Ascending aorta (tissue), 2 donors: ENCODE data around the gene CYP2F1. TPM values are rescaled to one million over a fixed set of nuclear protein-coding genes. Genes with fewer than 3 reads are reported as not detected.

Source experiments
- DNase-seq, 2 donors: peaks; one replicate each; pipeline ENCODE4 v3.0.0-alpha.2; 2019; ENCODE audit warnings: low spot score in 2 of 2
- H3K27ac ChIP-seq, 2 donors: fragments of 200-600 bp; sonication (generic); one replicate each; pipeline ENCODE4 v1.5.1; 2016 to 2017; ENCODE audit warnings: mild to moderate bottlenecking in 1 of 2
- H3K27me3 ChIP-seq: fragments of 200-600 bp; sonication (generic); one replicate; pipeline ENCODE4 v1.5.1; 2017
- H3K36me3 ChIP-seq, 2 donors: fragments of 200-600 bp; sonication (generic); one replicate each; pipeline ENCODE4 v1.5.1; 2016
- H3K4me1 ChIP-seq, 2 donors: fragments of 200-600 bp; sonication (generic); one replicate each; pipeline ENCODE4 v1.5.1; 2016 to 2017; ENCODE audit warnings: mild to moderate bottlenecking in 1 of 2
- H3K4me3 ChIP-seq, 2 donors: fragments of 200-600 bp; sonication (generic); one replicate each; pipeline ENCODE4 v1.5.1; 2016 to 2017; ENCODE audit warnings: mild to moderate bottlenecking in 1 of 2
- H3K9me3 ChIP-seq, 2 donors: fragments of 200-600 bp; sonication (generic); one replicate each; pipeline ENCODE4 v1.5.1; 2016
- intact Hi-C: fragments of 100-400 bp; cut with DNase I; formaldehyde crosslinking; loops from one replicate; pipeline ENCODE4 v1.15.1; 2023
- total RNA-seq: library from RNA; depleted of rRNA; stranded (reverse); fragments of >200 nt; gene quantifications from one replicate; pipeline ENCODE4 v1.1.0, GENCODE V29; 2016
- TF ChIP-seq, protein P1 (sequence below), 3 experiments: fragments of 200-600 bp in 2 of 3; fragments of 450-650 bp in 1 of 3; sonication (generic) in 2 of 3; IDR thresholded peaks; one replicate each; pipeline ENCODE4 v1.5.1; 2016 to 2019; ENCODE audit warnings: antibody characterized with exemption in 3 of 3, mild to moderate bottlenecking in 1 of 3, moderate library complexity in 1 of 3

The CYP2F1 gene, protein sequence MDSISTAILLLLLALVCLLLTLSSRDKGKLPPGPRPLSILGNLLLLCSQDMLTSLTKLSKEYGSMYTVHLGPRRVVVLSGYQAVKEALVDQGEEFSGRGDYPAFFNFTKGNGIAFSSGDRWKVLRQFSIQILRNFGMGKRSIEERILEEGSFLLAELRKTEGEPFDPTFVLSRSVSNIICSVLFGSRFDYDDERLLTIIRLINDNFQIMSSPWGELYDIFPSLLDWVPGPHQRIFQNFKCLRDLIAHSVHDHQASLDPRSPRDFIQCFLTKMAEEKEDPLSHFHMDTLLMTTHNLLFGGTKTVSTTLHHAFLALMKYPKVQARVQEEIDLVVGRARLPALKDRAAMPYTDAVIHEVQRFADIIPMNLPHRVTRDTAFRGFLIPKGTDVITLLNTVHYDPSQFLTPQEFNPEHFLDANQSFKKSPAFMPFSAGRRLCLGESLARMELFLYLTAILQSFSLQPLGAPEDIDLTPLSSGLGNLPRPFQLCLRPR
- not detected for total RNA-seq

DNA sequence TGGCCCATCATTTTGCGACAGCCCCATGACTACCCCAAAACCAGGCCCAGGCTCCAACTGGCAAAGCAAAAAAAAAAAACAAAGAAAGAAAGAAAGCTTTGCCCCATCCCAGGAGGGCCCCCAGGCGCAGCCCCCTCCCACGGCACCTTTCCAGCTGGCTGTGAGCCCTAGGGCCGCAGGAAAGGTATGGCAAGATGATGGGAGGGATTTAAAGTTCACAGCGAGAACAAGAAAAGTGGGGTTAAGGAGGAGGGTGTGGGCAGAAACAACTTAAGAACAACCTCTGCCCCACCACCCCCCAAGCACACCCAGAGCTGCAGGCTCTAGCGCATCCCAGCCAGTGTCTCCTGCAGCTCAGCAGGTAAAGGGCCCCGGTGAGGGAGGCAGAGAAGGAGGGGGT lies at the start of gene CYP2F1:
Gene CYP2F1, plus strand, starts transcription at position 301 of the 400 bp plus-strand sequence. CDS start 1,757 bp downstream, outside the sequence.
- Histone ChIP-seq H3K4me3 (no peak within 1 kb of the TSS), H3K9me3 (no peaks in the 10 kb centered on the region), H3K36me3 (no peaks in the 10 kb centered on the region), H3K27ac (no peak within 1 kb of the TSS), H3K4me1 (no peaks in the 10 kb centered on the region), H3K27me3 (no peaks in the 10 kb centered on the region)
- no peak for DNase-seq
- intact Hi-C loops, result no loop called here
- TF ChIP-seq, protein P1, sequence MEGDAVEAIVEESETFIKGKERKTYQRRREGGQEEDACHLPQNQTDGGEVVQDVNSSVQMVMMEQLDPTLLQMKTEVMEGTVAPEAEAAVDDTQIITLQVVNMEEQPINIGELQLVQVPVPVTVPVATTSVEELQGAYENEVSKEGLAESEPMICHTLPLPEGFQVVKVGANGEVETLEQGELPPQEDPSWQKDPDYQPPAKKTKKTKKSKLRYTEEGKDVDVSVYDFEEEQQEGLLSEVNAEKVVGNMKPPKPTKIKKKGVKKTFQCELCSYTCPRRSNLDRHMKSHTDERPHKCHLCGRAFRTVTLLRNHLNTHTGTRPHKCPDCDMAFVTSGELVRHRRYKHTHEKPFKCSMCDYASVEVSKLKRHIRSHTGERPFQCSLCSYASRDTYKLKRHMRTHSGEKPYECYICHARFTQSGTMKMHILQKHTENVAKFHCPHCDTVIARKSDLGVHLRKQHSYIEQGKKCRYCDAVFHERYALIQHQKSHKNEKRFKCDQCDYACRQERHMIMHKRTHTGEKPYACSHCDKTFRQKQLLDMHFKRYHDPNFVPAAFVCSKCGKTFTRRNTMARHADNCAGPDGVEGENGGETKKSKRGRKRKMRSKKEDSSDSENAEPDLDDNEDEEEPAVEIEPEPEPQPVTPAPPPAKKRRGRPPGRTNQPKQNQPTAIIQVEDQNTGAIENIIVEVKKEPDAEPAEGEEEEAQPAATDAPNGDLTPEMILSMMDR (IDR thresholded peaks at IDR 0.05), result no peak

DNA sequence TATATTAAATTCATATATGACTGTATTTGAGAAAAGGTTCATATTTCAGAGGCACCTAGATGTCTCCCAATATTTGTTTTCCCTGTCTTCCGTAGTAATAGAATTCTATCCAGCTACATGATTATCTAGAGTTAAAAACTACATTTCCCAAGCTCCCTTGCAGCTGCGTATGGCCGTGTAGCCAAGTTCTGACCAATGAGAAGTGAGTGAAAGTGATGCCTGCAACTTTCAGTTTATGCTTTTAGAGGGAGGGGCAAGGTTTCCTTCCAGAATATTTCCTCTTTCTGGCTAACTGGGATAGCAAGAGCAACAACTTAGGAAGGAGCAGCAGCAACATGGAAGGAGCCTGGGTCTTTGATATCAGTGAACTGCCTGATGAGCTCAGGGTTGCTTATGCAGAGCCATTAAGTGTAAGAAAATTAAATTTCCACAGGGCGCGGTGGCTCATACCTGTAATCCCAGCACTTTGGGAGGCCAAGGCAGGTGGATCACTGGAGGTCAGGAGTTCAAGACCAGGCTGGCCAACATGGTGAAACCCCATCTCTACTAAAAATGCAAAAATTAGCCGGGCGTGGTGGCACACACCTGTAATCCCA lies 49.2 kb upstream of the CYP2F1 start:
- intact Hi-C loops, result no loop called here
- Histone ChIP-seq H3K4me3 (no peak overlapping the region), H3K27ac (no peak overlapping the region), H3K27me3 (no peaks in the 10 kb centered on the region), H3K36me3 (no peaks in the 10 kb centered on the region), H3K9me3 (no peaks in the 10 kb centered on the region), H3K4me1 (no peaks in the 10 kb centered on the region)
- TF ChIP-seq, protein P1 (IDR thresholded peaks at IDR 0.05), result no peak
- no peak for DNase-seq

DNA sequence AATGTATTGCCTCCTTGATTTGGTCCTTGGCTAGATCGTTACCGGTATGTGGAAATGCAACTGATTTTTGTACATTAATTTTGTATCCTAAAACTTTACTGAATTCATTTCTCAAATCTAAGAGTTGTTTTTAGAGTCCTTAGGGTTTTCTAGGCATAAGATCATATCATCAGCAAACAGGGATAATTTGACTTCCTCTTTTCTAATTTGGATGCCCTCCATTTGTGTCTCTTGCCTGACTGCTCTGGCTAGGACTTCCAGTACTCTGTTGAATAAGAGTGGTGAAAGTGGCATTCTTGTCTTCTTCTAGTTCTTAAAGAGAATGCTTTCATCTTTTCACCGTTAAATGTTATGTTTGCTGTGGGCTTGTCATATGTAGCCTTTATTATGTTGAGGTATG lies 37.9 kb upstream of the CYP2F1 start:
- no peak overlapping the region for H3K27ac ChIP-seq
- no peak for DNase-seq
- TF ChIP-seq, protein P1 (IDR thresholded peaks at IDR 0.05), result no peak

DNA sequence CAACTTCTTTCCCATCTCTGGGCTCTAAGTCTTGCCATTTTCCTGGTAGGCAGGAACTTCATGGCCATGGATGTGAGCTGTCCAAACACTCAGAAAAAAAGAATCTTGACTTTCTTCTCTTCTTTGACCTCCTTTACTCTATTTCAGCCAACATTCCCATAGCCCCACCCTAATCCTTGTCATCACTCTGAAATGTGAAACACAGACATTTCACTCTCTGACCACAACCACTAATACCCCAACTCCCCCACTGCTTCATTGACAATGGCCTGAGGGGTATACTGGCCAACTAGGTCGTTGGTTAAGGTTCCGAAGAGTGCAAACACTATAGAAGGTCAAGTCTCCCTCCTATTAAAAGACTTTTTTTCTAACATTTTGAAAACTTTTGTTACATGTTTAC lies 30.7 kb upstream of the CYP2F1 start:
- Histone ChIP-seq H3K4me1 (no peaks in the 10 kb centered on the region), H3K4me3 (no peak overlapping the region), H3K27ac (no peak overlapping the region), H3K27me3 (no peaks in the 10 kb centered on the region), H3K9me3 (peaks cover 0 to 7% of the 10 kb centered on the region in 2 donors), H3K36me3 (no peaks in the 10 kb centered on the region)
- DNase-seq, result no peak
- intact Hi-C loops, result no loop called here
- TF ChIP-seq, protein P1 (IDR thresholded peaks at IDR 0.05), result no peak

More for the DNA sequence above, 37.9 kb upstream of the CYP2F1 start:
- no peaks in the 10 kb centered on the region for H3K4me1 ChIP-seq
- H3K36me3 ChIP-seq, result no peaks in the 10 kb centered on the region
- H3K4me3 ChIP-seq, result no peak overlapping the region
- H3K9me3 ChIP-seq, result peaks cover 0 to 7% of the 10 kb centered on the region in 2 donors
- intact Hi-C loops, result no loop called here
- H3K27me3 ChIP-seq, result no peaks in the 10 kb centered on the region

DNA sequence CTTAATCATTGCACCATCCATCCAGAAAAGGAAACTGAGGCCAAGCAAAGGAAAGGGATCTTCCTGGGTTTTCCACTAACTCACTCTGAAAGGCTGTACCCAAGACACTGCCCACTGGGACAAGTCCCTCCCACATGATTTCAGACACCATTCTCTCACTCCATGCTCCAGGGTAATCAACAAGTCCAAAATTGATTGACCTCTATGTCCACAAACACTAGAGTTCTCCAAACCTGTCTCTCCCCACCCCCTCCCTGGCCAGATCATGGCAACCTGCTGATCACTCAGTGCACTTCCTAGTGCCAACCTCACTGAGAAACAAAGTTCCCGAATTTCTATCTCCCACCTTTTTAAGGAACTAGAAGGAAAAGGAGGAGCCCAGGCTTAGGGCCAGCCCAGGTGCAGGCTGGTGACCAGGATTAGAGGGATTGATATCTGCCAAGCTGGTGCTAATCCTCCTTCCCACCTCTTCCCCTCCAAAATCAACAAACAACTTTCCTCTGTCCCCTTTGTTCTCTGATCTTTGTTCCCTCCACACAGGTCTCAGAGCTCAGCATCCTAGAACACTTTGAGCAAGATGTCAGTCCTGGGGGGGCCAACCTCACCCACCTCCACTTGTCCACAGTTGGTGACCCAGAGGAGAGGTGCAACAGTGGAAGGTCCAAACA lies 28.4 kb upstream of the CYP2F1 start:
- Histone ChIP-seq H3K4me1 (no peaks in the 10 kb centered on the region), H3K9me3 (peaks cover 0 to 2% of the 10 kb centered on the region in 2 donors), H3K4me3 (no peak overlapping the region), H3K27ac (no peak overlapping the region), H3K27me3 (no peaks in the 10 kb centered on the region), H3K36me3 (no peaks in the 10 kb centered on the region)
- TF ChIP-seq, protein P1 (IDR thresholded peaks at IDR 0.05), result no peak
- no peak for DNase-seq
- intact Hi-C loops, result no loop called here
